ENCODE results near the gene PHF21A. TPM values are rescaled to one million over a fixed set of nuclear protein-coding genes. Genes with fewer than 3 reads are reported as not detected.

The PHF21A gene
- total and polyA plus RNA-seq, 10 of the 15 experiments (the other 5 are each of a cell fraction or from before 2014, with no cell fraction given), result 2.6 to 37.2 (median 16.0) TPM

DNA sequence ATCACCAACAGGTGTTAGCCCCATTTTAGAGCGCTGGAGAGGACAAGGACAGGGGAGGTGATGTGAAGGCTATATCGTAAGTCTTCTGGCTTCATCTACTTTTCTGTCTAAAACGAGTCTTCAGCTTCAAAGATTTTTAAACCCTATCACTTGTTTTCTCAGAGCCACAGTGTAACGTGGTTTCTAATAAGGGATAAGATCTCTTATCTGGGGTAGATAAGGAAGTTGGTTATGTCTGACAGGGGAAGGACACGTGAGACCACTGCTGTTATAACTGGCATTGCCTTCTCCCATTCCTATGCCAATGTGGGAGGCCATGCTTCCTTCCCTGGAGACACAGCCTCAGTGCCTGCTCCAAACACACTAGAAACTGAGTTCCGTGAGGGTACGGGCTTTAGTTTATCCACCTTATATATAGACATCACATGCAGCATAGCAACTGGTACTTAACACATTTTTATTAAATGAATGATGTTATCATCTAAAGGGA, 159.5 kb downstream of the PHF21A start:
- no TSS peak for BruUV-seq (replicated peaks)
- Histone ChIP-seq H3K4me1 (ENCODE audit: control insufficient read depth, insufficient read depth, low read length) (no peaks in the 10 kb centered on the region), H3K27me3 (replicated peaks in 1 of 2; ENCODE audit: control insufficient read depth in 2 of 2, insufficient read depth in 2 of 2, low read length in 1 of 2) (no peaks in the 10 kb centered on the region), H3K27ac (ENCODE audit: control insufficient read depth, insufficient read depth) (no peak overlapping the region), H4K20me1 (ENCODE audit: control insufficient read depth, insufficient read depth) (no peaks in the 10 kb centered on the region), H3K79me2 (ENCODE audit: control insufficient read depth, insufficient read depth, low read length) (no peaks in the 10 kb centered on the region), H3K4me2 (ENCODE audit: control insufficient read depth, insufficient read depth) (no peak overlapping the region), H3K9ac (ENCODE audit: control insufficient read depth, insufficient read depth, low read length) (no peak overlapping the region), H3K9me3 (replicated peaks; ENCODE audit: control insufficient read depth, insufficient read depth, low read length) (no peaks in the 10 kb centered on the region), H3K36me3 (ENCODE audit: control insufficient read depth in 2 of 2, insufficient read depth in 2 of 2, low read length in 1 of 2) (peaks cover 4 to 5% of the 10 kb centered on the region in 2 experiments; a peak in 3 of 4 replicates), H3K4me3 (no peak overlapping the region), H2AFZ (ENCODE audit: control insufficient read depth, low read depth, low read length) (no peak overlapping the region)
- intact Hi-C loops (cut with micrococcal nuclease; ENCODE audit: unreplicated experiment) (loop anchor here (10.0 kb wide), 2 partner anchors 273 to 343 kb away; no protein-coding TSS in a partner anchor), in situ Hi-C loops (cut with MboI) (no loop called here)
- RAD21 ChIA-PET (ENCODE audit: unreplicated experiment), result no interaction called here
- CTCF ChIA-PET, result interaction anchor here (1.0 to 6.3 kb wide), 3 partner anchors 12 to 45 kb away, joined by 3 to 93 read pairs (median 3); no protein-coding TSS in a partner anchor
- SMC1A ChIA-PET (ENCODE audit: uncharacterized antibody, unreplicated experiment), result interaction anchor here (1.9 kb wide), 1 partner anchor 45 kb away, joined by 4 read pairs; no protein-coding TSS in a partner anchor
- TF ChIP-seq POLR2A (IDR thresholded peaks at IDR 0.05; ENCODE audit: low read depth, low read length) (no peak), PAX8 (IDR thresholded peaks at IDR 0.05) (no peak), IKZF1 (conservative IDR thresholded peaks at IDR 0.05) (no peak), KLF5 (IDR thresholded peaks at IDR 0.05; ENCODE audit: partially characterized antibody) (no peak), MEF2B (IDR thresholded peaks at IDR 0.05; ENCODE audit: partially characterized antibody, poor library complexity, severe bottlenecking) (no peak), EZH2 (IDR thresholded peaks at IDR 0.05; ENCODE audit: borderline replicate concordance, control insufficient read depth, low read depth, low read length) (no peak), MYC (IDR thresholded peaks at IDR 0.05; ENCODE audit: insufficient read depth, insufficient read length, insufficient replicate concordance, low read length, severe bottlenecking) (no peak), CHD1 (IDR thresholded peaks at IDR 0.05; ENCODE audit: low read depth, low read length) (no peak), RAD51 (IDR thresholded peaks at IDR 0.05) (no peak), HDAC6 (IDR thresholded peaks at IDR 0.05; ENCODE audit: unreplicated experiment) (no peak), JUNB (IDR thresholded peaks at IDR 0.05) (no peak)
- TF ChIP-seq, protein P1, sequence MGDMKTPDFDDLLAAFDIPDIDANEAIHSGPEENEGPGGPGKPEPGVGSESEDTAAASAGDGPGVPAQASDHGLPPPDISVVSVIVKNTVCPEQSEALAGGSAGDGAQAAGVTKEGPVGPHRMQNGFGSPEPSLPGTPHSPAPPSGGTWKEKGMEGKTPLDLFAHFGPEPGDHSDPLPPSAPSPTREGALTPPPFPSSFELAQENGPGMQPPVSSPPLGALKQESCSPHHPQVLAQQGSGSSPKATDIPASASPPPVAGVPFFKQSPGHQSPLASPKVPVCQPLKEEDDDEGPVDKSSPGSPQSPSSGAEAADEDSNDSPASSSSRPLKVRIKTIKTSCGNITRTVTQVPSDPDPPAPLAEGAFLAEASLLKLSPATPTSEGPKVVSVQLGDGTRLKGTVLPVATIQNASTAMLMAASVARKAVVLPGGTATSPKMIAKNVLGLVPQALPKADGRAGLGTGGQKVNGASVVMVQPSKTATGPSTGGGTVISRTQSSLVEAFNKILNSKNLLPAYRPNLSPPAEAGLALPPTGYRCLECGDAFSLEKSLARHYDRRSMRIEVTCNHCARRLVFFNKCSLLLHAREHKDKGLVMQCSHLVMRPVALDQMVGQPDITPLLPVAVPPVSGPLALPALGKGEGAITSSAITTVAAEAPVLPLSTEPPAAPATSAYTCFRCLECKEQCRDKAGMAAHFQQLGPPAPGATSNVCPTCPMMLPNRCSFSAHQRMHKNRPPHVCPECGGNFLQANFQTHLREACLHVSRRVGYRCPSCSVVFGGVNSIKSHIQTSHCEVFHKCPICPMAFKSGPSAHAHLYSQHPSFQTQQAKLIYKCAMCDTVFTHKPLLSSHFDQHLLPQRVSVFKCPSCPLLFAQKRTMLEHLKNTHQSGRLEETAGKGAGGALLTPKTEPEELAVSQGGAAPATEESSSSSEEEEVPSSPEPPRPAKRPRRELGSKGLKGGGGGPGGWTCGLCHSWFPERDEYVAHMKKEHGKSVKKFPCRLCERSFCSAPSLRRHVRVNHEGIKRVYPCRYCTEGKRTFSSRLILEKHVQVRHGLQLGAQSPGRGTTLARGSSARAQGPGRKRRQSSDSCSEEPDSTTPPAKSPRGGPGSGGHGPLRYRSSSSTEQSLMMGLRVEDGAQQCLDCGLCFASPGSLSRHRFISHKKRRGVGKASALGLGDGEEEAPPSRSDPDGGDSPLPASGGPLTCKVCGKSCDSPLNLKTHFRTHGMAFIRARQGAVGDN (IDR thresholded peaks at IDR 0.05), result no peak
- TF ChIP-seq, protein P2, sequence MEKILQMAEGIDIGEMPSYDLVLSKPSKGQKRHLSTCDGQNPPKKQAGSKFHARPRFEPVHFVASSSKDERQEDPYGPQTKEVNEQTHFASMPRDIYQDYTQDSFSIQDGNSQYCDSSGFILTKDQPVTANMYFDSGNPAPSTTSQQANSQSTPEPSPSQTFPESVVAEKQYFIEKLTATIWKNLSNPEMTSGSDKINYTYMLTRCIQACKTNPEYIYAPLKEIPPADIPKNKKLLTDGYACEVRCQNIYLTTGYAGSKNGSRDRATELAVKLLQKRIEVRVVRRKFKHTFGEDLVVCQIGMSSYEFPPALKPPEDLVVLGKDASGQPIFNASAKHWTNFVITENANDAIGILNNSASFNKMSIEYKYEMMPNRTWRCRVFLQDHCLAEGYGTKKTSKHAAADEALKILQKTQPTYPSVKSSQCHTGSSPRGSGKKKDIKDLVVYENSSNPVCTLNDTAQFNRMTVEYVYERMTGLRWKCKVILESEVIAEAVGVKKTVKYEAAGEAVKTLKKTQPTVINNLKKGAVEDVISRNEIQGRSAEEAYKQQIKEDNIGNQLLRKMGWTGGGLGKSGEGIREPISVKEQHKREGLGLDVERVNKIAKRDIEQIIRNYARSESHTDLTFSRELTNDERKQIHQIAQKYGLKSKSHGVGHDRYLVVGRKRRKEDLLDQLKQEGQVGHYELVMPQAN (conservative IDR thresholded peaks at IDR 0.05), result no peak
- POLR2A ChIA-PET, result interaction anchor here (0.7 kb wide), 1 partner anchor 9 kb away, joined by 3 read pairs; no protein-coding TSS in a partner anchor
- WGBS (ENCODE audit: insufficient coverage, insufficient replicate concordance, low lambda C conversion rate, missing lambda C conversion rate), result 85% methylated on average over 7 of the region's 7 CpGs
- DNase-seq (ENCODE audit: low read depth, low spot score), result no peak
- ATAC-seq, result no peak
- FAIRE-seq, result peak; percentile 31

All from GM12878 (cell line).